Activated CD4-positive, alpha-beta memory T cell treated with anti-CD3 and anti-CD28 coated beads, Interleukin-2, amount 10 ng/mL, durations not matched to agents 7 days and 5 days (primary cell): ENCODE data around the gene ATAD1. TPM values are rescaled to one million over a fixed set of nuclear protein-coding genes. Genes with fewer than 3 reads are reported as not detected.
"Not testable (repeated sequence)": the region's sequence is repeated elsewhere in the genome, so short reads cannot be mapped to it uniquely, and the experiment has no call there.

ENCODE experiments used
- CTCF ChIA-PET: fragments of 350-600 bp; sonication (Branson Sonifier 250); formaldehyde crosslinking; loops from one replicate; lab custom pipeline; 2021; ENCODE audit warnings: antibody characterized with exemption, inconsistent platforms; lab: Charles Lee
- POLR2A ChIA-PET: fragments of 350-600 bp; sonication (Branson Sonifier 250); formaldehyde crosslinking; loops from one replicate; lab custom pipeline; 2021; ENCODE audit warnings: antibody characterized with exemption; lab: Charles Lee
- DNase-seq: peaks from one replicate; pipeline ENCODE4 v3.0.0-alpha.2; 2020
- H3K27ac Mint-ChIP-seq: one replicate; pipeline ENCODE4 v1.8.0; 2021; ENCODE audit warnings: mild to moderate bottlenecking, mixed read lengths
- H3K27me3 Mint-ChIP-seq: one replicate; pipeline ENCODE4 v1.8.0; 2021; ENCODE audit warnings: mixed read lengths
- H3K36me3 Mint-ChIP-seq: one replicate; pipeline ENCODE4 v1.8.0; 2021; ENCODE audit warnings: low read depth, mixed read lengths
- H3K4me1 Mint-ChIP-seq: one replicate; pipeline ENCODE4 v1.8.0; 2021; ENCODE audit warnings: mixed read lengths
- H3K4me3 Mint-ChIP-seq: one replicate; pipeline ENCODE4 v1.8.0; 2021; ENCODE audit warnings: mild to moderate bottlenecking, mixed read lengths
- H3K9me3 Mint-ChIP-seq: one replicate; pipeline ENCODE4 v1.8.0; 2021; ENCODE audit warnings: mixed read lengths
- total RNA-seq, 2 experiments: library from RNA; stranded (reverse); gene quantifications; one replicate each; pipeline ENCODE4 v1.2.3, GENCODE V29; 2021

The ATAD1 gene
- total RNA-seq, 2 experiments from 2014 or later: 38.5 to 42.2 TPM

GRCh38 chr10:87761892-87762291 lies 56.1 kb downstream of the ATAD1 start:
- H3K4me3 Mint-ChIP-seq: no peak overlapping the region
- DNase-seq: peak; percentile 41
- peaks cover 36% of the 10 kb centered on the region for H3K36me3 Mint-ChIP-seq
- H3K9me3 Mint-ChIP-seq: no peaks in the 10 kb centered on the region
- H3K27me3 Mint-ChIP-seq: no peaks in the 10 kb centered on the region
- H3K27ac Mint-ChIP-seq: peak overlapping the region; percentile 38
- ChIA-PET POLR2A (interaction anchor here (0.7 to 1.2 kb wide), 2 partner anchors 24 to 56 kb away, joined by 3 read pairs; partner anchors contain the start of gene ATAD1), CTCF (interaction anchor here (0.8 to 1.8 kb wide), 2 partner anchors 11 to 18 kb away, joined by 3 to 5 read pairs; no protein-coding TSS in a partner anchor)
- peaks cover 18% of the 10 kb centered on the region for H3K4me1 Mint-ChIP-seq

- Mint-ChIP-seq H3K9me3 (no peaks in the 10 kb centered on the region), H3K27me3 (no peaks in the 10 kb centered on the region), H3K4me1 (peaks cover 18% of the 10 kb centered on the region), H3K27ac (no peak overlapping the region), H3K36me3 (peaks cover 38% of the 10 kb centered on the region), H3K4me3 (no peak overlapping the region)
- POLR2A ChIA-PET: interaction anchor here (1.2 kb wide), 1 partner anchor 25 kb away, joined by 3 read pairs; no protein-coding TSS in a partner anchor
- DNase-seq: no peak
- CTCF ChIA-PET: interaction anchor here (1.8 kb wide), 1 partner anchor 12 kb away, joined by 5 read pairs; no protein-coding TSS in a partner anchor
Observed at GRCh38 chr10:87761153-87761552, 56.9 kb downstream of the ATAD1 start.

- Mint-ChIP-seq H3K4me1 (peaks cover 18% of the 10 kb centered on the region), H3K27ac (no peak overlapping the region), H3K27me3 (no peaks in the 10 kb centered on the region), H3K9me3 (no peaks in the 10 kb centered on the region), H3K4me3 (no peak overlapping the region), H3K36me3 (peaks cover 41% of the 10 kb centered on the region)
- DNase-seq: no peak
- POLR2A ChIA-PET: interaction anchor here (1.2 kb wide), 1 partner anchor 26 kb away, joined by 3 read pairs; no protein-coding TSS in a partner anchor
- CTCF ChIA-PET: interaction anchor here (0.8 to 1.8 kb wide), 3 partner anchors 9 to 12 kb away, joined by 3 to 5 read pairs (median 3); no protein-coding TSS in a partner anchor
Observed at GRCh38 chr10:87760195-87760905, 57.7 kb downstream of the ATAD1 start.

- peaks cover 36% of the 10 kb centered on the region for H3K36me3 Mint-ChIP-seq
- ChIA-PET POLR2A (interaction anchor here (1.1 kb wide), 1 partner anchor 9 kb away, joined by 3 read pairs; no protein-coding TSS in a partner anchor), CTCF (interaction anchor here (1.6 kb wide), 1 partner anchor 8 kb away, joined by 3 read pairs; no protein-coding TSS in a partner anchor)
- H3K27ac Mint-ChIP-seq: no peak overlapping the region
- no peak overlapping the region for H3K4me3 Mint-ChIP-seq
- H3K27me3 Mint-ChIP-seq: no peaks in the 10 kb centered on the region
- DNase-seq: no peak
- H3K4me1 Mint-ChIP-seq: peaks cover 18% of the 10 kb centered on the region
- no peaks in the 10 kb centered on the region for H3K9me3 Mint-ChIP-seq
Observed at GRCh38 chr10:87759551-87759950, 58.5 kb downstream of the ATAD1 start.

- Mint-ChIP-seq H3K27me3 (no peaks in the 10 kb centered on the region), H3K36me3 (peaks cover 50% of the 10 kb centered on the region), H3K9me3 (no peaks in the 10 kb centered on the region), H3K4me3 (no peak overlapping the region), H3K4me1 (peaks cover 20% of the 10 kb centered on the region), H3K27ac (no peak overlapping the region)
- no peak for DNase-seq
- ChIA-PET CTCF (interaction anchor here (1.2 kb wide), 1 partner anchor 23 kb away, joined by 3 read pairs; no protein-coding TSS in a partner anchor), POLR2A (interaction anchor here (1.3 kb wide), 1 partner anchor 18 kb away, joined by 3 read pairs; no protein-coding TSS in a partner anchor)
Observed at GRCh38 chr10:87757685-87758084, 60.3 kb downstream of the ATAD1 start.

- DNase-seq: no peak
Observed at GRCh38 chr10:87753995-87754866, 63.8 kb downstream of the ATAD1 start.

GRCh38 chr10:87752566-87752965 lies 65.5 kb downstream of the ATAD1 start:
- peaks cover 23% of the 10 kb centered on the region for H3K4me1 Mint-ChIP-seq
- no peaks in the 10 kb centered on the region for H3K27me3 Mint-ChIP-seq
- peaks cover 34% of the 10 kb centered on the region for H3K36me3 Mint-ChIP-seq
- H3K9me3 Mint-ChIP-seq: no peaks in the 10 kb centered on the region
- H3K4me3 Mint-ChIP-seq: no peak overlapping the region
- ChIA-PET CTCF (no interaction called here), POLR2A (no interaction called here)
- H3K27ac Mint-ChIP-seq: no peak overlapping the region
- DNase-seq: no peak

More at GRCh38 chr10:87753995-87754866, 63.8 kb downstream of the ATAD1 start:
- ChIA-PET CTCF (interaction anchor here (0.6 kb wide), 1 partner anchor 608 kb away, joined by 4 read pairs; no protein-coding TSS in a partner anchor), POLR2A (no interaction called here)
- H3K4me3 Mint-ChIP-seq: no peak overlapping the region
- H3K36me3 Mint-ChIP-seq: peaks cover 34% of the 10 kb centered on the region
- H3K9me3 Mint-ChIP-seq: no peaks in the 10 kb centered on the region
- H3K27ac Mint-ChIP-seq: no peak overlapping the region
- no peaks in the 10 kb centered on the region for H3K27me3 Mint-ChIP-seq
- peaks cover 23% of the 10 kb centered on the region for H3K4me1 Mint-ChIP-seq

GRCh38 chr10:87751274-87751673 lies 66.8 kb downstream of the ATAD1 start:
- H3K36me3 Mint-ChIP-seq: peaks cover 31% of the 10 kb centered on the region
- ChIA-PET CTCF (interaction anchor here (0.9 to 1.2 kb wide), 3 partner anchors 9 to 21 kb away, joined by 3 to 5 read pairs (median 3); no protein-coding TSS in a partner anchor), POLR2A (no interaction called here)
- no peaks in the 10 kb centered on the region for H3K9me3 Mint-ChIP-seq
- H3K4me3 Mint-ChIP-seq: no peak overlapping the region
- H3K27me3 Mint-ChIP-seq: no peaks in the 10 kb centered on the region
- H3K4me1 Mint-ChIP-seq: peaks cover 23% of the 10 kb centered on the region
- DNase-seq: no peak
- no peak overlapping the region for H3K27ac Mint-ChIP-seq

- POLR2A ChIA-PET: no interaction called here
- CTCF ChIA-PET: interaction anchor here (0.9 to 1.2 kb wide), 2 partner anchors 18 to 22 kb away, joined by 3 to 5 read pairs; no protein-coding TSS in a partner anchor
- no peak for DNase-seq
- Mint-ChIP-seq H3K36me3 (peaks cover 26% of the 10 kb centered on the region), H3K27me3 (no peaks in the 10 kb centered on the region), H3K4me3 (no peak overlapping the region), H3K4me1 (peaks cover 23% of the 10 kb centered on the region), H3K9me3 (no peaks in the 10 kb centered on the region), H3K27ac (no peak overlapping the region)
Observed at GRCh38 chr10:87750817-87751216, 67.2 kb downstream of the ATAD1 start.

- Mint-ChIP-seq H3K4me3 (no peak overlapping the region), H3K27ac (no peak overlapping the region), H3K4me1 (peaks cover 23% of the 10 kb centered on the region), H3K27me3 (no peaks in the 10 kb centered on the region), H3K36me3 (peaks cover 22% of the 10 kb centered on the region), H3K9me3 (no peaks in the 10 kb centered on the region)
- ChIA-PET CTCF (interaction anchor here (1.2 kb wide), 1 partner anchor 17 kb away, joined by 3 read pairs; no protein-coding TSS in a partner anchor), POLR2A (interaction anchor here (0.8 kb wide), 1 partner anchor 9 kb away, joined by 3 read pairs; no protein-coding TSS in a partner anchor)
- no peak for DNase-seq
Observed at GRCh38 chr10:87750001-87750671, 67.9 kb downstream of the ATAD1 start.

- H3K4me1 Mint-ChIP-seq: peaks cover 17% of the 10 kb centered on the region
- H3K9me3 Mint-ChIP-seq, DNase-seq, H3K4me3 Mint-ChIP-seq, POLR2A ChIA-PET, H3K36me3 Mint-ChIP-seq, H3K27ac Mint-ChIP-seq, H3K27me3 Mint-ChIP-seq: not testable (repeated sequence)
- CTCF ChIA-PET: interaction anchor here (0.6 to 0.7 kb wide), 2 partner anchors 23 to 76 kb away, joined by 3 read pairs; no protein-coding TSS in a partner anchor
Observed at GRCh38 chr10:87748244-87748643, 69.8 kb downstream of the ATAD1 start.

- H3K27ac Mint-ChIP-seq: no peak overlapping the region
- CTCF ChIA-PET: no interaction called here
- H3K4me1 Mint-ChIP-seq: peaks cover 14% of the 10 kb centered on the region
- no peak overlapping the region for H3K4me3 Mint-ChIP-seq
- H3K9me3 Mint-ChIP-seq: no peaks in the 10 kb centered on the region
- POLR2A ChIA-PET: no interaction called here
- no peak for DNase-seq
- H3K36me3 Mint-ChIP-seq: no peaks in the 10 kb centered on the region
- no peaks in the 10 kb centered on the region for H3K27me3 Mint-ChIP-seq
Observed at GRCh38 chr10:87746911-87747310, 71.1 kb downstream of the ATAD1 start.
